K562 (cell line): ENCODE results near the gene AGRN. TPM values are rescaled to one million over a fixed set of nuclear protein-coding genes. Genes with fewer than 3 reads are reported as not detected.
A peak's percentile ranks its signal among the peaks of the same experiment; 100 is the strongest.

ENCODE experiments used
- ATF7 ChIP-seq: fragments of 450-650 bp; IDR thresholded peaks from 2 replicates; pipeline ENCODE4 v1.7.1; 2014; ENCODE audit warnings: mild to moderate bottlenecking, moderate library complexity
- CBFA2T3 ChIP-seq: fragments of 450-650 bp; IDR thresholded peaks from 2 replicates; pipeline ENCODE4 v1.6.1; 2017
- DEAF1 ChIP-seq: fragments of 450-650 bp; formaldehyde crosslinking; IDR thresholded peaks from 2 replicates; pipeline ENCODE4 v1.4.0; 2020; ENCODE audit warnings: mild to moderate bottlenecking, moderate library complexity
- ETS2 ChIP-seq: IDR thresholded peaks from 2 replicates; pipeline ENCODE4 v1.6.1; 2016; ENCODE audit warnings: borderline replicate concordance, missing genetic modification characterization, mild to moderate bottlenecking, moderate library complexity, missing compliant biosample characterization; ENCODE audit not compliant: poor library complexity, severe bottlenecking
- FOS ChIP-seq: IDR thresholded peaks from 3 replicates; pipeline ENCODE4 v1.6.1; 2011; ENCODE audit not compliant: insufficient read length; ENCODE audit errors: extremely low read depth
- FOXJ3 ChIP-seq: sonication (generic); formaldehyde crosslinking; IDR thresholded peaks from 2 replicates; pipeline ENCODE4 v1.4.0; 2020; ENCODE audit warnings: mild to moderate bottlenecking, missing genetic modification reagents
- HDAC8 ChIP-seq: fragments of 450-650 bp; IDR thresholded peaks from 2 replicates; pipeline ENCODE4 v1.6.1; 2016; ENCODE audit warnings: mild to moderate bottlenecking, missing genetic modification characterization, moderate library complexity, missing compliant biosample characterization
- MAZ ChIP-seq, 2 experiments: fragments of 450-650 bp in 1 of 2; sonication (generic) in 1 of 2; formaldehyde crosslinking; IDR thresholded peaks in 1 of 2; conservative IDR thresholded peaks in 1 of 2; 2 replicates each; pipeline versions ENCODE4 v1.4.0 to v1.5.0; 2020; ENCODE audit warnings: mild to moderate bottlenecking in 1 of 2, missing genetic modification reagents in 1 of 2
- PRDM10 ChIP-seq: fragments of 450-650 bp; IDR thresholded peaks from 2 replicates; pipeline ENCODE4 v1.6.1; 2018; ENCODE audit not compliant: partially characterized antibody
- PRMT5 ChIP-seq: sonication (generic); formaldehyde crosslinking; IDR thresholded peaks from 2 replicates; pipeline ENCODE4 v1.5.0; 2020; ENCODE audit warnings: missing genetic modification reagents
- SMARCA4 ChIP-seq: fragments of 450-650 bp; IDR thresholded peaks from 2 replicates; pipeline ENCODE4 v1.6.1; 2016
- SRSF3 ChIP-seq: fragments of 200-400 bp; formaldehyde crosslinking; IDR thresholded peaks from 2 replicates; pipeline ENCODE4 v1.6.1; 2016; ENCODE audit warnings: mild to moderate bottlenecking, low read length, moderate library complexity; ENCODE audit not compliant: insufficient read depth
- TAF15 ChIP-seq: fragments of 200-400 bp; formaldehyde crosslinking; IDR thresholded peaks from 2 replicates; pipeline ENCODE4 v1.6.1; 2017; ENCODE audit warnings: mild to moderate bottlenecking, low read depth, low read length, moderate library complexity
- ZBTB1 ChIP-seq: sonication (generic); formaldehyde crosslinking; IDR thresholded peaks from 2 replicates; pipeline ENCODE4 v1.8.1; 2023; ENCODE audit warnings: missing genetic modification reagents, low read depth, mild to moderate bottlenecking, borderline replicate concordance
- ZNF24 ChIP-seq: fragments of 450-650 bp; IDR thresholded peaks from 2 replicates; pipeline ENCODE4 v1.6.1; 2016
- polyA plus RNA-seq, 8 experiments: library from polyadenylated mRNA; depleted of rRNA in 4 of 8; stranded (reverse) in 5 of 8; unstranded in 3 of 8; fragments of >200 nt; fragmentation: Nextera tagmentation in 2 of 8; fragmentation: Illumina TruSeq in 1 of 8; extraction: Ambion mirVana in 2 of 8; extraction: Trizol in 1 of 8; gene quantifications; 2 replicates each; pipeline versions ENCODE4 v1.2.1 to v1.2.3, GENCODE V29; 2011 to 2014; ENCODE audit warnings: inconsistent platforms in 1 of 8, missing spikeins in 1 of 8
- total RNA-seq, 7 experiments: library from RNA; depleted of rRNA in 6 of 7; stranded (reverse); fragments of >200 nt in 6 of 7; fragmentation: Illumina TruSeq in 2 of 7; extraction: Trizol in 2 of 7; gene quantifications; 2 replicates each; pipeline versions ENCODE4 v1.2.1 to v1.2.3, GENCODE V29; 2011 to 2021; ENCODE audit warnings: low replicate concordance in 1 of 7
- TF ChIP-seq, protein P1 (sequence below), 2 experiments: fragments of 450-650 bp in 1 of 2; IDR thresholded peaks; 2 replicates each; pipeline ENCODE4 v1.6.1; 2011 to 2017; ENCODE audit warnings: low read depth in 2 of 2, antibody characterized with exemption in 1 of 2, borderline replicate concordance in 1 of 2, low read length in 1 of 2, mild to moderate bottlenecking in 1 of 2, mixed read lengths in 1 of 2; ENCODE audit not compliant: control insufficient read depth in 1 of 2
- TF ChIP-seq, protein P2 (sequence below): fragments of 250-450 bp; sonication (Bioruptor Pico); IDR thresholded peaks from 2 replicates; pipeline ENCODE4 v1.8.0; 2022; ENCODE audit warnings: inconsistent platforms

The AGRN gene
- total and polyA plus RNA-seq, 9 of the 15 experiments (the other 6 are each of a cell fraction or from before 2014, with no cell fraction given) = 0.04 to 111 (median 18.1) TPM

DNA sequence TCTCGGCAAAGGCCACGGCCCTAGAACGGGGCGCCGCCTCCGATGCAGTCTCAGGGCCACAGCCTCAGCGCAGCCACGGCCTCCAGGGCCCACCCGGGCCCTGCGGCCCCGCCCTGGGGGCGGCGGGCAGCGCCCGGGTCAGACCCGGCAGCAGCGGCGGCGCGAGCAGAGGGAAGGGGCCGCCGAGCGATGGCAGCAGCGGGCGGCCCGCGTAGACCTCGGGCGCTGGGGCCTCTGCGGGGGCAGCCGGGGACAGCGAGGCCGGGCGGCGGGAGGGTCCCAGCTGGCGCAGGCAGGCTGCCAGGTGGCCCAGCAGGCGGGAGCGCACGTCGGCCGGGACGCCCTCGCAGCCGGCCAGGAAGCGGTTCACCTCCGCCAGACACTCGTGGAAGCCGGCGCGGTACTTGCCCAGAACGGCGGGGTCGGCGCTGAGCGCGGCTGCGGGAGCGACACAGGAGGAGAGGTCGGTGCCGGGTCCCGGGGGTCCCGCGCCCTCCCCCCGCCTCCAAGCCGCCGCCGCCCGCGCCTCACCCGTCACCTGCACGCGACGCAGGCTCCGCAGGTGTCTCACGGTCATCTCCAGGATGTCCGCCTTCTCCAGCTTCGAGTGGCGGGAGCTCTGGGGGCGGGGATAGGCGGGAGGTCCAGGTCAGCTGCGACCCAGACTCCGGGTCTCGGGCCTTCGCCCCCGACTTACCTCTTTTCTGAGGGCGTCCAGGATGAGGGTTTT, 20.8 kb upstream of the AGRN start (continued):
- TF ChIP-seq ATF7 (0 out of 2 replicates have a peak, but pooled peaks have one; percentile 33), HDAC8 (tag) (no peak), CBFA2T3 (peak; percentile 13; the same call in 1 of the 2 replicates), DEAF1 (CRISPR knock-in tag) (no peak), ETS2 (tag) (no peak), PRDM10 (no peak), SMARCA4 (no peak), FOS (no peak), FOXJ3 (CRISPR knock-in tag) (no peak), ZBTB1 (CRISPR knock-in tag) (0 out of 2 replicates have a peak, but pooled peaks have one; percentile 28), SRSF3 (no peak), PRMT5 (CRISPR knock-in tag) (no peak), TAF15 (no peak), ZNF24 (0 out of 2 replicates have a peak, but pooled peaks have one; percentile 28), MAZ (CRISPR knock-in tag; conservative IDR thresholded peaks at IDR 0.05 in 1 of 2, IDR thresholded peaks at IDR 0.05 in 1 of 2) (peak; percentile 12 to 45; a peak in 2 of 4 replicates)
- TF ChIP-seq, protein P1, sequence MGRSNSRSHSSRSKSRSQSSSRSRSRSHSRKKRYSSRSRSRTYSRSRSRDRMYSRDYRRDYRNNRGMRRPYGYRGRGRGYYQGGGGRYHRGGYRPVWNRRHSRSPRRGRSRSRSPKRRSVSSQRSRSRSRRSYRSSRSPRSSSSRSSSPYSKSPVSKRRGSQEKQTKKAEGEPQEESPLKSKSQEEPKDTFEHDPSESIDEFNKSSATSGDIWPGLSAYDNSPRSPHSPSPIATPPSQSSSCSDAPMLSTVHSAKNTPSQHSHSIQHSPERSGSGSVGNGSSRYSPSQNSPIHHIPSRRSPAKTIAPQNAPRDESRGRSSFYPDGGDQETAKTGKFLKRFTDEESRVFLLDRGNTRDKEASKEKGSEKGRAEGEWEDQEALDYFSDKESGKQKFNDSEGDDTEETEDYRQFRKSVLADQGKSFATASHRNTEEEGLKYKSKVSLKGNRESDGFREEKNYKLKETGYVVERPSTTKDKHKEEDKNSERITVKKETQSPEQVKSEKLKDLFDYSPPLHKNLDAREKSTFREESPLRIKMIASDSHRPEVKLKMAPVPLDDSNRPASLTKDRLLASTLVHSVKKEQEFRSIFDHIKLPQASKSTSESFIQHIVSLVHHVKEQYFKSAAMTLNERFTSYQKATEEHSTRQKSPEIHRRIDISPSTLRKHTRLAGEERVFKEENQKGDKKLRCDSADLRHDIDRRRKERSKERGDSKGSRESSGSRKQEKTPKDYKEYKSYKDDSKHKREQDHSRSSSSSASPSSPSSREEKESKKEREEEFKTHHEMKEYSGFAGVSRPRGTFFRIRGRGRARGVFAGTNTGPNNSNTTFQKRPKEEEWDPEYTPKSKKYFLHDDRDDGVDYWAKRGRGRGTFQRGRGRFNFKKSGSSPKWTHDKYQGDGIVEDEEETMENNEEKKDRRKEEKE (IDR thresholded peaks at IDR 0.05; ENCODE audit: borderline replicate concordance in 1 of 2, control insufficient read depth in 1 of 2, low read depth in 2 of 2, low read length in 1 of 2) = no peak
- TF ChIP-seq, protein P2, sequence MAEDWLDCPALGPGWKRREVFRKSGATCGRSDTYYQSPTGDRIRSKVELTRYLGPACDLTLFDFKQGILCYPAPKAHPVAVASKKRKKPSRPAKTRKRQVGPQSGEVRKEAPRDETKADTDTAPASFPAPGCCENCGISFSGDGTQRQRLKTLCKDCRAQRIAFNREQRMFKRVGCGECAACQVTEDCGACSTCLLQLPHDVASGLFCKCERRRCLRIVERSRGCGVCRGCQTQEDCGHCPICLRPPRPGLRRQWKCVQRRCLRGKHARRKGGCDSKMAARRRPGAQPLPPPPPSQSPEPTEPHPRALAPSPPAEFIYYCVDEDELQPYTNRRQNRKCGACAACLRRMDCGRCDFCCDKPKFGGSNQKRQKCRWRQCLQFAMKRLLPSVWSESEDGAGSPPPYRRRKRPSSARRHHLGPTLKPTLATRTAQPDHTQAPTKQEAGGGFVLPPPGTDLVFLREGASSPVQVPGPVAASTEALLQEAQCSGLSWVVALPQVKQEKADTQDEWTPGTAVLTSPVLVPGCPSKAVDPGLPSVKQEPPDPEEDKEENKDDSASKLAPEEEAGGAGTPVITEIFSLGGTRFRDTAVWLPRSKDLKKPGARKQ = no peak
